Right atrium auricular region (tissue), 2 donors: ENCODE measurements around the gene TMTC1. TPM values are rescaled to one million over a fixed set of nuclear protein-coding genes. Genes with fewer than 3 reads are reported as not detected.
A peak's percentile ranks its signal among the peaks of the same experiment; 100 is the strongest.

Experiments used
- DNase-seq: peaks from one replicate; pipeline ENCODE4 v3.0.0-alpha.2; 2019; ENCODE audit warnings: low spot score
- H3K27ac ChIP-seq, 2 donors: fragments of 200-600 bp; sonication (generic); 1 replicate in 1 of 2; 2 replicates in 1 of 2; pipeline ENCODE4 v1.5.1; 2016 to 2019
- H3K27me3 ChIP-seq, 2 donors: fragments of 200-600 bp; sonication (generic); one replicate each; pipeline versions ENCODE4 v1.5.1 to v1.6.0; 2017 to 2019
- H3K36me3 ChIP-seq: fragments of 200-600 bp; sonication (generic); one replicate; pipeline ENCODE4 v1.5.1; 2016
- H3K4me1 ChIP-seq, 2 donors: fragments of 200-600 bp; sonication (generic); one replicate each; pipeline versions ENCODE4 v1.5.1 to v1.6.0; 2017 to 2019
- H3K4me3 ChIP-seq, 2 donors: fragments of 200-600 bp; sonication (generic); 1 replicate in 1 of 2; 2 replicates in 1 of 2; pipeline ENCODE4 v1.5.1; 2017 to 2019; ENCODE audit warnings: mild to moderate bottlenecking in 1 of 2, moderate library complexity in 1 of 2
- H3K9me3 ChIP-seq, 2 donors: fragments of 200-600 bp; sonication (generic); one replicate each; pipeline ENCODE4 v1.5.1; 2019
- CTCF ChIP-seq, 2 donors: fragments of 200-600 bp; sonication (generic); IDR thresholded peaks; one replicate each; pipeline ENCODE4 v1.5.1; 2019; ENCODE audit warnings: antibody characterized with exemption in 2 of 2
- total RNA-seq, 2 donors: library from RNA; depleted of rRNA; stranded (reverse); fragments of >200 nt; gene quantifications; one replicate each; pipeline ENCODE4 v1.1.0, GENCODE V29; 2016

TMTC1 gene
- total RNA-seq, 2 donors from 2014 or later = 60.1 to 60.3 TPM

GRCh38 chr12:29660847-29661246 lies 122.9 kb downstream of the TMTC1 start:
- H3K27me3 ChIP-seq = no peaks in the 10 kb centered on the region
- DNase-seq = no peak
- TF ChIP-seq CTCF (IDR thresholded peaks at IDR 0.05) = no peak
- H3K4me1 ChIP-seq = peaks cover 0 to 29% of the 10 kb centered on the region in 2 donors
- no peaks in the 10 kb centered on the region for H3K36me3 ChIP-seq
- no peaks in the 10 kb centered on the region for H3K9me3 ChIP-seq
- H3K27ac ChIP-seq = no peak overlapping the region
- H3K4me3 ChIP-seq = no peak overlapping the region

DNA sequence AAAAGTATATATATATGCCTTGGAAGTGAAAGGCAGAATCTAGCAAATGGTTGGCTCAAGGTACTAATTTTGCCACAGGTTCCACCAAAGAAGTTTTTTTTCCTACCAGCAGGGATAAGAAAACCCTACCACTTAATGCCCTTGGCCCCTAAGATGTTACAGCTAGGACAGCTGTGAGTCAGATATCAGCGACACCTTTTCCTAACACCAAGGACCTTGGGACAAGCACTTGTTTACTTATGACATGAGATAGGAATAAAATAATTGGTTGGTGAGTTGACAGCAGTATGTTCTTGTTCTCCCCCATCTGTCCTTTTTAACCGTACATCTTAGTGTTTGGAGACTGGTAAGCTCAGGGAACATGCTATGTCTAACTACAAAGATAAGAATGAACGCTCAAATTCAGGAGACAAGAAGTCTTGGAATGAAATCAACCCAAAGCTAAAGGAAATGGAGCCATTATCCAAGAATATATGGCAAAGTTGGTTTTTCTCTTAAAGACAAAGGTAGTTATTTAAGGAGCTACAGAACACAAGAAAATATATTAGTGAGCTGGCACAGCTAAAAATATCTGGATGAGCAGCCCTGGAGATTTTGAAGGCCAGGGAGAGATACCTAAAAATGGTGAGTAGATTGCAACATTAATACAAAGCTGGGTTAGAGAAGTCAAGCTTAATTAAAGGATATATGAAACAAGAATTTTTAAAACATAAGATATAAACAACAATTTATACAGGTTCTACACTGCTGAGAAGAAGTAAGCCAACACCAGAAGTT lies 126.8 kb downstream of the TMTC1 start:
- TF ChIP-seq CTCF (IDR thresholded peaks at IDR 0.05) = no peak
- no peaks in the 10 kb centered on the region for H3K27me3 ChIP-seq
- H3K9me3 ChIP-seq = no peaks in the 10 kb centered on the region
- H3K4me3 ChIP-seq = no peak overlapping the region
- no peak for DNase-seq
- H3K4me1 ChIP-seq = peaks cover 0 to 21% of the 10 kb centered on the region in 2 donors
- H3K27ac ChIP-seq = peak overlapping the region; percentile 40 to 79
- H3K36me3 ChIP-seq = peaks cover 12% of the 10 kb centered on the region

- Histone ChIP-seq H3K36me3 (peaks cover 18% of the 10 kb centered on the region), H3K9me3 (no peaks in the 10 kb centered on the region), H3K27ac (peak overlapping the region in 1 of 2 donors; percentile 24), H3K27me3 (no peaks in the 10 kb centered on the region), H3K4me3 (no peak overlapping the region), H3K4me1 (peaks cover 0 to 10% of the 10 kb centered on the region in 2 donors)
- no peak for DNase-seq
- TF ChIP-seq CTCF (IDR thresholded peaks at IDR 0.05) = no peak
These were observed 127.9 kb downstream of the TMTC1 start for GRCh38 chr12:29655861-29656260.

- no peak overlapping the region for H3K27ac ChIP-seq
- H3K36me3 ChIP-seq = peaks cover 21% of the 10 kb centered on the region
- H3K27me3 ChIP-seq = no peaks in the 10 kb centered on the region
- H3K4me3 ChIP-seq = no peak overlapping the region
- no peaks in the 10 kb centered on the region for H3K9me3 ChIP-seq
- no peak for TF ChIP-seq CTCF (IDR thresholded peaks at IDR 0.05)
- H3K4me1 ChIP-seq = peaks cover 0 to 9% of the 10 kb centered on the region in 2 donors
- no peak for DNase-seq
These were observed 130.5 kb downstream of the TMTC1 start for GRCh38 chr12:29653286-29653685.

DNA sequence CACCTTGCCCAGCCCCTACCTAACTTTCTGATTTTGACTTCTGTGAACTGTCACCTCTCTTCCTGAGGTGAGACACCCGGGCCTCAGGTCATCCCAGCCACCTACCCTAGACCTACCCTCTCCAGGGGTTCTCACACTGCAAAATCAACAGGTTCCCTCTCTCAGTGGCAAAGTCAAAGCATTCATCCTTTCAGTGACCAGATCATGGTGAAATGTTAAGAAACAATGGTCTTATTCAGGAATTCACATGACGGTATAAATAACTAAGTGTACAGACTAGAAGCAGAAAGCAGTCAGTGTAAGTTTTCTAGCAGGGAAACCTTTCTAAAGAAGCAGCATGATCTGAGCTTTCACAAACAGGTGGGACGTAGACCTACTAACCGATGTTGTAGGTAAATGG lies 133.4 kb downstream of the TMTC1 start:
- Histone ChIP-seq H3K36me3 (peaks cover 27% of the 10 kb centered on the region), H3K27ac (no peak overlapping the region), H3K4me1 (no peaks in the 10 kb centered on the region), H3K4me3 (no peak overlapping the region), H3K27me3 (no peaks in the 10 kb centered on the region), H3K9me3 (no peaks in the 10 kb centered on the region)
- no peak for DNase-seq
- no peak for TF ChIP-seq CTCF (IDR thresholded peaks at IDR 0.05)

DNA sequence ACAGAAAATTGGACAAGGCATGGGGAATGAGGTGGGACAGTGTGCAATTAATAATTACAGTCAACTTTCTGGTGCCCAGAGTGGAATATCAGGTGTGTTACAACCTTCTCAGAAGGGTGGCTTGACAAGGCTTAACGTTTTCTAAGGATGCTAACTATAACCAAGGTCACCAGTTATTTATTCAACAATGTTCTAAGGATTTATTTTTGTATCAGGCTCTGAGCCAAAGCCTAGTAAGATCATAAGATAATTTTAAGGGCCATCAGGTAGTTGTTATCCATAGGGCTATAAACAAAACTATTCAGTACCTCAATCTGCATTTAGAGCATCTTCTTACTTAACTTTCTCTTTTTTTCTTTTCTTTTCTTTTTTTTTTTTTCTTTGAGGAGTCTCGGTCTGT lies 134.0 kb downstream of the TMTC1 start:
- Histone ChIP-seq H3K4me1 (no peaks in the 10 kb centered on the region), H3K27me3 (no peaks in the 10 kb centered on the region), H3K9me3 (no peaks in the 10 kb centered on the region), H3K4me3 (no peak overlapping the region), H3K36me3 (peaks cover 27% of the 10 kb centered on the region), H3K27ac (no peak overlapping the region)
- TF ChIP-seq CTCF (IDR thresholded peaks at IDR 0.05) = no peak
- no peak for DNase-seq
